ENCODE data around the gene KCTD3. TPM values are rescaled to one million over a fixed set of nuclear protein-coding genes. Genes with fewer than 3 reads are reported as not detected.

KCTD3 gene
- polyA plus RNA-seq, 1 donor (not counting 4 experiments of a cell fraction or from before 2014, with no cell fraction given): 43.4 TPM

GRCh38 chr1:215600258-215600792, 33.2 kb downstream of the KCTD3 start:
- Histone ChIP-seq H3K27ac (ENCODE audit: control insufficient read depth, insufficient read depth, low read length) (no peak overlapping the region), H3K4me3 (ENCODE audit: control insufficient read depth in 2 of 3, extremely low read depth in 1 of 3, insufficient read depth in 2 of 3, low read depth in 1 of 3, low read length in 3 of 3) (no peak overlapping the region), H3K79me2 (ENCODE audit: control insufficient read depth, insufficient read depth, low read length) (no peaks in the 10 kb centered on the region), H3K36me3 (ENCODE audit: control insufficient read depth in 2 of 2, extremely low read depth in 1 of 2, insufficient read depth in 2 of 2, low read length in 2 of 2) (peaks cover 2 to 4% of the 10 kb centered on the region in 2 experiments), H3K4me1 (ENCODE audit: control insufficient read depth, extremely low read depth, insufficient read depth, low read length) (no peaks in the 10 kb centered on the region), H3K9me1 (ENCODE audit: control insufficient read depth, extremely low read depth, insufficient read depth, low read length) (no peaks in the 10 kb centered on the region), H2AFZ (ENCODE audit: control insufficient read depth, low read length) (no peak overlapping the region), H3K9ac (ENCODE audit: control insufficient read depth, extremely low read depth, insufficient read depth, low read length) (no peak overlapping the region), H3K27me3 (ENCODE audit: control insufficient read depth, extremely low read depth, insufficient read depth, low read length) (no peaks in the 10 kb centered on the region), H3K4me2 (ENCODE audit: control insufficient read depth, extremely low read depth, insufficient read depth, low read depth, low read length) (no peak overlapping the region), H3K9me3 (ENCODE audit: control insufficient read depth, low read depth, low read length) (no peaks in the 10 kb centered on the region), H4K20me1 (ENCODE audit: control insufficient read depth, extremely low read depth, insufficient read depth, low read length) (no peaks in the 10 kb centered on the region)
- TF ChIP-seq CTCF (optimal IDR thresholded peaks at IDR 0.05 in 1 of 3, IDR thresholded peaks at IDR 0.05 in 1 of 3, conservative IDR thresholded peaks at IDR 0.05 in 1 of 3; ENCODE audit: extremely low read depth in 1 of 3, insufficient read depth in 2 of 3, low read length in 3 of 3): no peak
- no peak for TF ChIP-seq EZH2 (IDR thresholded peaks at IDR 0.05; ENCODE audit: low read length)
- FAIRE-seq: no peak
- no peak for DNase-seq (ENCODE audit: low read depth, low spot score)
- dilution Hi-C loops (cut with MboI; ENCODE audit: extremely low pct_ligation_motif_present, low sequenced_read_pairs): no loop called here

DNA sequence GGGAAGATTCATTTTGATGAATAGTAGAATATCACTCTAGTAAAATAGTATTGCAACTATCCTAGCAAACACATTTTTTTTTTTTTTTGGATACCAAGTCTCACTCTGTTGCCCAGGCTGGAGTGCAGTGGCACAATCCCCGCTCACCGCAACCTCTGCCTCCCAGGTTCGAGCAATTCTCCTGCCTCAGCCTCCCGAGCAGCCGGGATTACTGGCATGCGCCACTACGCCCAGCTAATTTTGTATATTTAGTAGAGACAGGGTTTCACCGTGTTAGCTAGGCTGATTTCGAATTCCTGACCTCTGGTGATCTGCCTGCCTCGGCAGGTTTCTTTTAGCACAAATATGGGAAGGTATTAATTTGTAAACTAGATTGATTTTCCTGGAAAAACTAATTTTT, 33.8 kb downstream of the KCTD3 start:
- Histone ChIP-seq H3K36me3 (ENCODE audit: control insufficient read depth in 2 of 2, extremely low read depth in 1 of 2, insufficient read depth in 2 of 2, low read length in 2 of 2) (peaks cover 2 to 4% of the 10 kb centered on the region in 2 experiments), H3K9me3 (ENCODE audit: control insufficient read depth, low read depth, low read length) (no peaks in the 10 kb centered on the region), H3K4me2 (ENCODE audit: control insufficient read depth, extremely low read depth, insufficient read depth, low read depth, low read length) (no peak overlapping the region), H3K9ac (ENCODE audit: control insufficient read depth, extremely low read depth, insufficient read depth, low read length) (no peak overlapping the region), H3K27ac (ENCODE audit: control insufficient read depth, insufficient read depth, low read length) (no peak overlapping the region), H3K27me3 (ENCODE audit: control insufficient read depth, extremely low read depth, insufficient read depth, low read length) (no peaks in the 10 kb centered on the region), H4K20me1 (ENCODE audit: control insufficient read depth, extremely low read depth, insufficient read depth, low read length) (no peaks in the 10 kb centered on the region), H3K4me1 (ENCODE audit: control insufficient read depth, extremely low read depth, insufficient read depth, low read length) (no peaks in the 10 kb centered on the region), H3K9me1 (ENCODE audit: control insufficient read depth, extremely low read depth, insufficient read depth, low read length) (no peaks in the 10 kb centered on the region), H3K79me2 (ENCODE audit: control insufficient read depth, insufficient read depth, low read length) (no peaks in the 10 kb centered on the region), H2AFZ (ENCODE audit: control insufficient read depth, low read length) (no peak overlapping the region), H3K4me3 (ENCODE audit: control insufficient read depth in 2 of 3, extremely low read depth in 1 of 3, insufficient read depth in 2 of 3, low read depth in 1 of 3, low read length in 3 of 3) (no peak overlapping the region)
- DNase-seq (ENCODE audit: low read depth, low spot score) (no peak), FAIRE-seq (no peak)
- TF ChIP-seq CTCF (optimal IDR thresholded peaks at IDR 0.05 in 1 of 3, IDR thresholded peaks at IDR 0.05 in 1 of 3, conservative IDR thresholded peaks at IDR 0.05 in 1 of 3; ENCODE audit: extremely low read depth in 1 of 3, insufficient read depth in 2 of 3, low read length in 3 of 3) (no peak), EZH2 (IDR thresholded peaks at IDR 0.05; ENCODE audit: low read length) (no peak)
- dilution Hi-C loops (cut with MboI; ENCODE audit: extremely low pct_ligation_motif_present, low sequenced_read_pairs): no loop called here
